GM19468 (cell line): Measurements from ENCODE around the gene SEC14L6.
"Not testable (repeated sequence)": the region's sequence is repeated elsewhere in the genome, so short reads cannot be mapped to it uniquely, and the experiment has no call there.

Experiments used
- ATAC-seq: cut with Tn5 transposase; IDR thresholded peaks from one replicate; pipeline ENCODE4 v1.9.1; 2021; ENCODE audit warnings: mild to moderate bottlenecking, moderate library complexity, moderate number of reproducible peaks; ENCODE audit not compliant: unreplicated experiment; ENCODE audit errors: extremely low read depth

The SEC14L6 gene

DNA sequence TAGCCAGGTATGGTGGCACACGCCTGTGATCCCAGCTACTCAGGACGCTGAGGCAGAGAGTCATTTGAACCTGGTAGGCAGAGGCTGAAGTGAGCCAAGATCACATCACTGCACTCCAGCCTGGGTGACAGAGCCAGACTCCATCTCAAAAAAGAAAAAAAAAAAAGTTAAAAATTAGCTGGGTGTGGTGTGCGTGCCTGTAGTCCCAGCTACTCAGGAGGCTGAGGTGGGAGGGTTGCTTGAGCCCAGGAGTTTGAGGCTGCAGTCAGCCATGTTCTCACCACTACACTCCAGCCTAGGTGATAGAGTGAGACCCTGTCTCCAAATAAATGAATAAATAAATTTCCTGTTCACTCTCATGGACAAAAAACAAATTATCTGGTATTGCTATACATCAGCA is 5.0 kb downstream of the SEC14L6 start:
- not testable (repeated sequence) for ATAC-seq

- ATAC-seq: no peak
These were observed 7.2 kb downstream of the SEC14L6 start for GRCh38 chr22:30539368-30539767.

DNA sequence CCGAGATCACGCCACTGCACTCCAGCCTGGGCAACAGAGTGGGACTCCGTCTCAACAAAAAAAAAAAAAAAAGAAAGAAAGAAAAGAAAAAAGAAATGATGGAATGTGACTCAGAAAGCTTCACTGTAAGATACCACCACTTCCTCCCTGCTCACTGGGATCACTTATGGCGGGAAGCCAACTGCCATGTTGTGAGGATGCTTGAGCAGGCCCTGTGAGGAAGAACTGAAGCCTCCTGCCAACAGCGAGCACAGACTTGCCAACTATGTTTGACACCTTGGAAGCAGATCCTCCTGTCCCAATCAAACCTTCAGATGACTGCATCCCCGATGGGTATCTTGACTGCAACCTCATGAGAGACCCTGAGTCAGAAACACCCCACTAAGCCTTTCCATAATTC is 8.3 kb downstream of the SEC14L6 start:
- ATAC-seq: no peak

GRCh38 chr22:30537083-30537731 is 9.3 kb downstream of the SEC14L6 start:
- ATAC-seq: no peak

DNA sequence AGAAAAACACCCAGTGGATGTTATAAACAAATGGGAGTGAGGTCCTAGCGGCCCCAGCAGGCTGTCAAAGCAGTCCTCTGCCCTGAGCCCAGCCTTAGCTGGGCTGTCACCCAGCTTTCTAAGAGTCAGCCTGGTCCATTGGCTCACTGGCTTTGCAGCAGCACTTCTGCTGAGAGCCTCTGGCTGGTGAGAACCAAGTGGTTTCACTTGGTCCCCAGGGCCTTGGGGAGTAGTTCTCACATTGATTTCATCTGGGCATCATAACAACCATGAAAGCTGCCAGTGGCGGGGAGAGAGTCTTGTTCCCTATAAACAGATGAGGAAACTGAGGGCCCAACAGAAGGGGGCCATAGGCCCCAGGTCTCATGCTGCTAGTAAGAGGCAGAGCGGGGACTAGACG is 11.4 kb downstream of the SEC14L6 start:
- no peak for ATAC-seq

- no peak for ATAC-seq
These were observed 14.6 kb downstream of the SEC14L6 start for GRCh38 chr22:30531651-30532608.

DNA sequence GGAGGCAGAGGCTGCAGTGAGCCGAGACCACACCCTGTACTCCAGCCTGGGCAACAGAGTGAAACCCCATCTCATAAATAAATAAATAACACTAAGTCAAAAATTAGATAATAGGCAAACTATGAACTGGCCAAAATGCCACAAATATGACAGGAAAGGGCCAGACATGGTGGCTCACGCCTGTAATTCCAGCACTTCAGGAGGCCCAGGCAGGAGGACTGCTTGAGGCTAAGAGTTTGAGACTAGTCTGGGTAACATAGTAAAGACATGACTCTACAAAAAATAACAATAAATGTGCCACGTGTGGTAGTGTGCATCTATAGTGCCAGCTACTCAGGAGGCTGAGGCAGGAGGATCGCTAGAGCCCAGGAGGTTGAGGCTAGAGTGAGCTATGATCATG is 19.9 kb downstream of the SEC14L6 start:
- ATAC-seq: no peak

DNA sequence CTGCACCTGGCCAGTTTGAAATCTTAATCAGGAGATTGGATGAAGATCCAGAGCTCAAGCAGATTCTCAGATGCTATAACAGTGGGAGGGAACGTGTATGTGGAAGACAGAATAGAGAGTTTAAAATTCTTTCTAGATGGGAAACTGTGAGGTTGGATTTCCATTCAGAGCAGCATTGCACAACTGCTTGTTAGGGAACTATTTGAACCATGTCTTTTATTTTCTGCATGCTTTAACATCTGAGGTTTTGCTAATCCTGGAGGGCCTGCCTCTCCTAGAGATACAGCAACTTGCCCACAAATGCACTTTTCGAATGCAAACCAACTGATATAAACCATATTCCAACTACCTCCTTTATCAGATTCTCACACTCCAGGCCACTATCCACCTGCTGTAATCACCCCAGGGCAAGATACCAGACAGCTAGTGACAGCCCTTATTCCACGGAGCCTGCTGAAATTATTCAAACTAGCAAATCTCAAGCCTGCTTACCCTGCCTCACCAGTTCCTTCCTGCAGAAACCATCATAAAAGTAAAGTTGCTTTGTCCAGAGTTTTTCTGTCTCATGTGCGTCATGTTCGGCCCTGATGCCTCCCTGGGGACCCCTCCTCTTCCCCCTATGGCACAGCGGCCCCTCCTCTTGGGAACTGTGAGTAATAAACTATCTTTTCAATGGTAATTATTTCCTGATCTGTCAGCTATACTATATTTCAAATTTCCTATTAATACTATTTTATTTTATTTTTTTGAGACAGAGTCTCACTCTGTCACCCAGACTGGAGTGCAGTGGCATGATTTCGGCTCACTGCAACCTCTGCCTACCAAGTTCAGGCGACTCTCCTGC is 22.7 kb downstream of the SEC14L6 start:
- no peak for ATAC-seq

GRCh38 chr22:30521368-30522156 is 25.0 kb downstream of the SEC14L6 start:
- ATAC-seq: no peak

DNA sequence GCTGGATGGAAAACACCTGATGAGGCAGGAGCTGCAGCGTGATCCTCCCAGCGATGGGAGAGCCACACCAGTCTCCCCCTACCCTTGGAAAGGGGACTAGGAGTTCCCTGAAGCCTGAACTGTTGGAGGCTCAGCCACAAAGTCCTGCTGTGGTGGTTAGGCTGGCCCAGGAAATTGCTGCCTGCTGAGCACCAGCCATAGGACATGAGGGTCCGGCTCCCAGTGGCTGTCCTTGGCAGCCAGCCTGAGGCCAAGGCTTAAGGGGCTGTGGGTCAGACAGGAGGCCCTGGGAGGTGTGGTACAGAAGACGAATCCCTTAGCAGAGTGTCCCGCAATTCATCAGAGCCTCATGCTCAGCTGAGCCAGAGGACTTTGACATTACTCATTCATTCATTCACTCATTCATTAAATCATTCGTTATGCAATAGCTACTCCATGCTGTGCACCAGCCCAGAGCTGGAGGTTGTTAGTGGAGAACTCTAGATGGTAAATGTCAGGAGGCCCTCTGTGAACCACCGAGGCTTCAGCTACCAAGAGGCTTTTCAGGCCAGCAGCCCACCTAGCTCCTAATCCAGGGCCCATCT is 26.6 kb downstream of the SEC14L6 start:
- ATAC-seq: no peak

DNA sequence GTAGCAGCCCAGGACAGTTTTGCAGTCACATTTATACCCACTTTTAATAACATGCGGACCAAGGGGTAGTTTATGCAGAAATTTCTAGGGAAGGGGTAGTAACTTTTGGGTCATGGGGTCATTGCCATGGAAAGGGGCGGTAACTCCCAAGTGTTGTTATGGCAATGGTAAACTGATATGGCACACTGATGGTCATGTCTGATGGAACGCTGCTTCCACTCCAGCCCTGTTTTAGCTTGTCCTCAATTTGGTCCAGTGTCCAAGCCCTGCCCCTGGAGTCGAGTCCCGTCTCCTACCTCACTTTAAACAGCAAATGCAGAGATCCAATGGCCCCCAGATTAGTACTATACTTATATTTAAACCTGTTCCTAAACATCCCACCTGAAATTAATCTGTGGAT is 29.8 kb downstream of the SEC14L6 start:
- no peak for ATAC-seq

DNA sequence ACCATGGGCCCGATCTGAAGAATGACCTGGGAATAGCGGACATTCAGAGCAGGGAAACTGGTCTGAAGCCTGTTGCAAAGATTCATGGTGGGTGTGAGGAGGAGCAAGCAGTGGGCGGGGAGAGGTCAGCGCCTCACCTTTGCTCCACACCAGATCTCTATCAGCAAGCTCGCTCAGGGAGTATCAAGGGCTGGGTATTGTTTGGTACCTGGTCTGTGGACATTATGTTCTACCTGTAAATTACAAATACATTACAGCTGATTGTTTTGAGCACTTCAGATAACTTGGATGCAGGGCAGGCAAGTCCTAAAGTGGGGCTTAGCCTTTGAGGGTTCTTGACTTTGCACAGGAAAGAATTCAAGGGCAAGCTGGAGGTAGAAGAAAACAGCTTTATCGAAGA is 30.3 kb downstream of the SEC14L6 start:
- ATAC-seq: no peak

GRCh38 chr22:30514252-30514651 is 32.3 kb downstream of the SEC14L6 start:
- ATAC-seq: no peak

GRCh38 chr22:30513462-30513861 is 33.1 kb downstream of the SEC14L6 start:
- no peak for ATAC-seq

GRCh38 chr22:30511911-30512310 is 34.6 kb downstream of the SEC14L6 start:
- no peak for ATAC-seq

- ATAC-seq: no peak
These were observed 35.4 kb downstream of the SEC14L6 start for GRCh38 chr22:30511109-30511508.

- no peak for ATAC-seq
These were observed 38.3 kb downstream of the SEC14L6 start for GRCh38 chr22:30508216-30508615.

DNA sequence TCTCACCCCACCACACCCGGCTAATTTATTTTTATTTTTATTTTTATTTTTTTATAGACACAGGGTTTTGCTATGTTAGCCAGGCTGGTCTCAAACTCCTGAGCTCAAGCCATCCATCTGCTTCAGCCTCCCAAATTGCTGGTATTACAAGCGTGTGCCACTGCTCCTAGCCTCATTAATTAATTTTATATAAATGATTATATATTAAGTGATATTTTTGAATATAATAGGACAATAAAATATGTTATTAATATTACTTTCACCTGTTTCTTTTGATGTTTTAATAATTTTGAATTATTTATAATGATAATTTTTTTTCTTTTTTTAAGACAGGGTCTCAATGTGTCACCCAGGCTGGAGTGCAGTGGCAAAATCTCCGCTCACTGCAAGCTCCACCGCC is 38.9 kb downstream of the SEC14L6 start:
- no peak for ATAC-seq

DNA sequence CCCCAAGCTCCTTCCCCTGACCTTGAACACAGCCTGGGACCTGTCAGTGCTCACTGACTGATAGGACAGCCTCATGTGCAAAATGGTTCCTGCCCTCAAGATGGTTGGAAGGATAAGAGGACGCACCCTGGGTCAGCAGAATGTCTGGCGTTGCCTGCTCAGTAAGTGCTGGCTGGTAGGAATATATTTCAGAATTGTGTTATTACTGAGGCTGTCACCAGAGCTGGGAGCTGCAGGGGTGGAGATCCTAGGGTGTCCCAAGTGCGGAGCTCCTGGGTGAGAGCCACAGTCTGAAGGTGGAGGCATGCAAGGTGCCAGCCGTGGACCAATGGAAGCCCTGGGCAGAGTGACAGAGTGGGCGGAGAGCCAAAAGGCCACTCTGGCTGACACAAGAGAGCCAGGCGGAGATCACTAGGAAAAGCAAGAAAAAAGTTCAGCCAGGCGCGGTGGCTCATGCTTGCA is 40.0 kb downstream of the SEC14L6 start:
- ATAC-seq: no peak
